Effector CD4-positive, alpha-beta T cell (primary cell): ENCODE data around the gene ITPKB.
A peak's percentile ranks its signal among the peaks of the same experiment; 100 is the strongest.
"Not testable (repeated sequence)": the region's sequence is repeated elsewhere in the genome, so short reads cannot be mapped to it uniquely, and the experiment has no call there.

Source experiments
- DNase-seq: peaks from one replicate; pipeline ENCODE4 v3.0.0-alpha.2; 2020

The ITPKB gene

GRCh38 chr1:226617109-226617508 is 122.0 kb downstream of the ITPKB start:
- no peak for DNase-seq

- DNase-seq, result no peak
These were observed 122.4 kb downstream of the ITPKB start for GRCh38 chr1:226616636-226617035.

GRCh38 chr1:226615876-226616275 is 123.2 kb downstream of the ITPKB start:
- DNase-seq, result no peak

GRCh38 chr1:226611980-226612379 is 127.1 kb downstream of the ITPKB start:
- not testable (repeated sequence) for DNase-seq

- DNase-seq, result no peak
These were observed 127.8 kb downstream of the ITPKB start for GRCh38 chr1:226611301-226611700.

DNA sequence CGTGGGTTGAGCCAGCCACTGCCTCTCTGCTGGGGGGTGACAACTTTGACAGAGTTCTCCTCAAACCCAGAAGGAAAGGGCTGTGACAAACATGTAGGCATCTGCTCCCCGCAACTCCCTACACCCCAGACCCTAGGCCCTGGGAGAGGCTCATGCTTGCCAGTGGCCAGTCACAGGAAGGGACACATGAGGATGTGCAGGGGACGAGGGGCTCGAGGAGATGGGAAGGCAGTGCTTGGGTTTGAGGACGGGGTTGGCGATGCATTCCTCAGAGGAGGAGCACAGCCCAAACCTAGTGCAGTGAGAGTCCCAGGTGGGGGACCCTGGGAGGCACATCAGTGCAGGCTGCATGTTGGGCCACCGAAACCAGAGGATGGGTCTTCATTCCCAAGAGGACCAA is 128.4 kb downstream of the ITPKB start:
- DNase-seq, result no peak

- no peak for DNase-seq
These were observed 129.1 kb downstream of the ITPKB start for GRCh38 chr1:226609836-226610455.

DNA sequence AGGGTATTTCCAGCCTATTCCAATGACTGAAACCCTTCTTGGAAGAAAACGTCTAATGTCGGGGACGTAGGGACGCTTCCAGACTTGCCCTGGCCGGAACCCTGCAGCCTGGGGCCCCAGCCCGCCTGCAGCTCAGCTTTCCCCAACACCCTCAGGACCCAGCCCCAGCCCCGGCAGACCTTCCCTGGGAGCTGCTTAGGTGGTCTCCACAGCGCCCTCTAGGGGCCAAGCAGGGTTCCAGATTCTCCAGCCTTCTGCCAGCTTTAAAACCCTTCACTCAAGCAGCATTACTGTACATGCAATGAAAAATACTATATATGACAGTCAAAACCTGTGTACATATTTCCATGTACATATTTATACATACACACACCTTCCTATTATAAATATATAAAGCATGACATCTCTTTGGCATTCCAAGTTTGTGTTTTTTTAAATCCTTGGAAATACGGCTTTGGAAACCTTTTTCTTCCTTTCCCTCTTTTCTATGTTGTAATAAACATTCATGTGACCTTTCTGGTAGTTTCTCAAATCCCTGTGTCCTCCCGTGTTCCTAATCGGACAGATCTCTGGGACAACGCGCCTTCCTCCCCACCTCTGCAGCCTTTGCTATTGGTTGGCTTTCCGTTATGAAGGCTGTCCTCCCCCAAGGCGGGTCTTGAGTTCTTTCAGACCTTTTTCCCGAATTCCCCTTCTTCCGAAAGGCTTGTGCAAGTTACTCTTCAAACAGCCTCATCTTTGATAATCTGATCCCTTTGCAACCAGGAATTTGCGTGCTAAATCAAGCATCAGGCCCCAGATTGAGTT is 130.2 kb downstream of the ITPKB start:
- DNase-seq, result peak; percentile 59

DNA sequence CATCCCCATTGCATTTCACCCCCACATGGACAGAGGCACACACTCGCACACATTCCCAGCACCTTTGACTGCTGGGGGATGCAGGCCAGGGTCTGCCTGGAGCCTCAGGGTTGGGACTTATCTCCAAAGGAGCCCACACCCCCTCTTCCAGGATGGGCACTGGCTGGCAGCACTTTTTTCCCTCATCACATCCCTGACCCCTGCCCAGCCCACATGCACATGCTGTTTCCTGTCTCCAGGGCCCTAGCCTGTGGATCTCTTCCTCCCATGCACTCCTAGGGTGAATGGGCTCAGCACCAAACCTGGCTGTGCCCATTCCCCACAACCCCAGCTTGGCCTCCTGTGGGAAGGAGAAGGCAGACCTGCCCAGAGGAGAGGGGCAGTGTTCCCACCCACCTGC is 131.3 kb downstream of the ITPKB start:
- no peak for DNase-seq

DNA sequence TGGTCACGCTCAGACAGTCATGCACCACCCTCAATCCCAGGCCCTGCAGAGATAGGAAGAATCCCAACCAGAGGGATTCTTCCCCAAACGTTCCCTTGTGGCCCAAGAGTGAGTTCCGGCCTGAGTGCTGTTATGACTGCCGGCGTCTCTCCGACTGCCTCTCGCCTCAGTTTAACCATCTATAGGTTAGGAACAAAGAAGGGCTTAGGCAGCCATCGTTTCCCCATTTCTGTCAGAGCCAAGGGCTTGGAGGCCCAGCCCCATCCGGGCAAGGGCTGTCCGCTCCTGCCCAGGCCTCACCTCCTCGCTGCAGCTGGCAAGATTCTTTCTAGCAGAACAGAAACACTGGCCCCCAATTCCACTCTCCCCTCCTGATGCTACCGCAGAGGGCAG is 131.8 kb downstream of the ITPKB start:
- DNase-seq, result no peak

DNA sequence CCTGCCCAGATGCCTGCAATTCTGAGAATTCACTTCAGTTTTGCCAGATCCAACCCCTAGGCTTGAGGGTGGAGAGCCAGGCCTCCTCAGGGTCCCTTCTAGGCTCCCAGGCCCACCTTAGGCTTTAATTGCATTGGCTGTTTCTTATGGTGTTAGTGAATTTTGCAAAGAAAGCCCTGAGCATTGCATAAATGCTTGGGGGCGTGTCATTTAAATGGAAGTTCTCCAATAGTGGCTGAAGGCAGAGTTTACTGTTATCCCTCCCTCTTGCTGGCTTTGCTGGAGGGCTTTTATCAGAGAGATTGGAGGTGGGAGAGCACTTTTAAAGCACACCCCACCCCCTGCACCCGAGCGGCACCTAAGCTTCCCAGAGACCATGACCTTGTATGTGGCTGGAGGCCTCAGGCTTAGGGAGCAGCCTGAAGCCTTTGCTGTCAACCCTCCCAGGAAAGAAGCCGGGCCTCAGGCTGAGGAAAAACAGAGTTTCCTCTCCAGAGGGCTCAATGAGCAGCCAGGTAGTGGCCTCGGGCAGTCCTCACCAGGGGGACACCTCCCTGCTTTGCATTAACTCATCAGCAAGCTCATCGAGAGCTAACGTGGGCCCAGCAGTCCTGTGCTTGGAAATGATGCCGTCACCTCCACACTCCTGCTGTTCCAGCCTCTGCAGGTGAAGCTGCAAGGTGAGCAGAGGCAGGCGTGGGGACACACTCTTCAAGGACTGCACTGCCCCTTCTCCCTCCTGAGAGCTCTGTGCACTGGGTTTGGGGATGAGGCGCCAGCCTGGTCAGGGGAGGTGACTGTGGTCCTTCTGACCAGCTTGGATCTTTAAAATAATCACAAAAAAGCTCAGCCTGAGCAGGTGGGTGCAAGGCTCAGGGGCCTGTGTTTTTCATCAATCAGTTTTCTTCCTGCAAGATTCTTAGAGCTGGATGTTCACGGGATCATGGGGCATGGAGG is 132.5 kb downstream of the ITPKB start:
- no peak for DNase-seq

- DNase-seq, result no peak
These were observed 133.6 kb downstream of the ITPKB start for GRCh38 chr1:226605318-226605950.

DNA sequence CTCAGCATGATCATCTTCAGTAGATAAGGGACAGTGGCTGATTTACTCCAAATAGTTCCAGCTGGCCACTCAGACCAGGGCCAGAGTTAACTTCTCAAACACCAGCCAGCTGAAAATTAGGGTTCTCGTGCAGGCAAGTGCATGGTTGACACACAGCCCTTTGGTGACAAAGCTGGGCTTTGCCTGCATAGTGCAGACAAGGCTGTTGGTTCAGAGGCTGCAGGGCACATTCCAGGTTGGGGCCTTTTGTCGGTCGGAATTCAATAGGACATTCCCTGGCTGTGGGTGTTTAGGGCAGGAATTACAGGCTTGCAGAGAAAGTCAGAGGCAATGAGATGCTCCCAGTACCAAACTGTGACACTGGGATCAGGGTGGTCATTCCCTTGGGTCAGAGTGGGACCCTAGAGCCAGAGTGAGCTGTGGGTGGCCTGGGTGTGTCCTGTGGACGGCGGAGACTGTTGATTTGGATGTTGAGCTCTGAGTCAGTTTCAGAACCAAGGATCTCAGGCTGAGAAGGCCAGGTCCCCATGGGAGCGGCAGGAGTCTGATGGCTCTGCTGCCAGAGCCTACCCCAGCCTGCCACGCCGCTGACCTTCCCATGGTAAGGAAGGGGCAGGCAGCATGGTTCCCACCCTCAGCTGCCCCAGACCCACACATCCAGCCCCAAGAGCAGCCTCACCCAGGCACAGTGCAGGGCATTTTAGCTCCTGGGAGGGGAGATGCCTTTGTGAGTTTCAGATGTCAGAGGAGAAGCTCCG is 134.3 kb downstream of the ITPKB start:
- no peak for DNase-seq

DNA sequence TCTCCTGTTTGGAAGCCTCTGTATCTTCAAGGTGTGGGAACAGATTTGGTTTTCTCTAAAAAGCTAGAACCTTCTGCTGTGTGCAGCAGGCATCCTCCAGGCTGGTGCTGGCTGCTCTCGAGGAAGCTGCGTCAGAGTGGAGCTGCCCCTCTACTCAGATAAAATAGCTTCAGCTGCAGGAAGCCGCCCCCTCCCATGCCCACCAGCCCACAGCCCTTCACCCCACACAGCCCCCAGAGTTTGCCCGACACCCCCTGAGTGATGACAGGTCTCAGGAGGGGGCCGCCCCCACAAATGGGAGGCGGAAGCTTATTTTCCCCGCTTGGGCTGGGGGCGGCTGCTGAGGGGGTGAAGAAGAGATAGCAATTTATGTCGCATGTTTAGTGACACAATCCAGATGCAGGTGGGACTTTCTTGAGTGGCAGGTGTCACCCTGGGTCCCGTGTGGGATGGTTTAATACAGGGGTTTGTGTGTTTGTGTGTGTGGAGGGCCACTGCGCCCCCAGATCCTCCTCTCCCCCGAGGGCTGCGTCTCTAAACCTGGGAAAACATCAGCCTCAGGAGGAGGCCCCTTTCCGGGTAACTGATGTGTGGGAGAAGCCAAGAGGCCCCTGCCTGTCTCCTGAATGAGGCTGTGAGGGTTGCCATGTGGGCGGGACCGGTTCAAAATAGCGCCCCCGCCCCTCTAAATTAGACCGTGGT is 135.1 kb downstream of the ITPKB start:
- no peak for DNase-seq

DNA sequence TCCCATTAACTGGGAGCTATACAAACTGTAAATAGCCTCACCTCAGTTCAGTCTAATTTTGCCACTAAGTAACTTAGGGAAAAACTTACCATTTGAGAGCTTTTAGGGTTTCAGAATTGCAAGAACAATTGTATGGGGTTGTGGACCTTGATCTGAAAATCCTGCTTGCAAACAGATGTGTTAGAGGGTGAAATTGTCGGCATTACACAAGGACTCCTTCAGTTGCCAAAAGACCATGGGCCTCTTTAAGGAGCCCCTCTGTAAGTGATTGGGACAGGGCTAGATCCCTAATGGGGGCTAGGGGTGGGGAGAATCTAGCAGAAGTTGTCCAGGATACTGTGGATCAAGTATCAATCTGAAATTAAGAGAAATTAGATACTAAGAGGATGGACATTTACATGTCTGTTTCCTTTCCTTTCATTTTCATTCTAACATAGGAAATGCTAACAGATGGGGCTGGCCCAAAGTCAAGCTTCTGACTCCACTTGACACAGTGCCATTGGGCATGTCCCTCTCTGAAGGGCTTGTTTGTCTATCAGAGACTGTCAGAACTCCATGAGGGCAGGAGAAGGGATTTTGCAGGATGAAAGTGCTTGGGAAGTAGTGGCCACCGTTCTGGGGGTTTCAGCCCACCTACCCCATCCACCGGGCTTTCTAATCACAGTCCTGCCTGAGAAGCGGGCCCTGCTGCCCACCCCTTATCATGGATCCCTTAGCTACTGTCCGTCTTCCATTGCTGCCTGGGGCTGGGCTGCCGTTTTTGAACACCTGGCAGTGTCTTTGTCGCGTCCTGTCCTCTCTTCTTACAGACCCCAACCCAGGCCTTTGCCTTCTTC is 135.8 kb downstream of the ITPKB start:
- no peak for DNase-seq

- no peak for DNase-seq
These were observed 136.7 kb downstream of the ITPKB start for GRCh38 chr1:226602186-226603021.

- DNase-seq, result no peak
These were observed 137.6 kb downstream of the ITPKB start for GRCh38 chr1:226601456-226601855.

GRCh38 chr1:226600254-226600653 is 138.8 kb downstream of the ITPKB start:
- no peak for DNase-seq

DNA sequence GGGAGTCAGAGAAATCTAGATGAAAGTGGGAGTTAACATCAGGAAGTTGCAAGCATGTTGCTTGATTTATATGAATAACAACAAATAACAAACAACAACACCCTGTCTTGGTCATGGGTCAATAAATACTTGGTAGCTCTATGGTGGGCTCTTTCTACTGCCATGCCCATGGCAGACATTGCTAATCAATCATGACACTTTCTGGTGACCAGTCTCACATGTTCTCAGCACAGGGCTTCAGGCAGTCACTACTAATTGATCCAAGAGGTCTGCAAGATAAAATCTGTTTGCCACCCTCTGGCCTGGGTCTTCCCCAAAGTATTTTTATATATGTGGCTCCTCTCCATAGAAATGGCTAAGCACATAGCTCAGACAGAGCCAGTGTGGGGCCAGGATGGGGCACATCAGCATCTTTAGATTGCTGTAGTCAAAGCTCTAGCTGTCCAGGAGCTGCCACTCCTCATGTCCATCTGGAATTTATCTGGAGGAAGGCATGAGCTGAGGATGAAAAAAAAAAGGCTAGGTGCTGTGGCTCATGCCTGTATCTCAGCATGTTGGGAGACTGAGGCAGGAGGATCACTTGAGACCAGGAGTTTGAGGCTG is 139.3 kb downstream of the ITPKB start:
- no peak for DNase-seq
